HS-5 (cell line): Measurements from ENCODE around the gene METTL3.

Source experiments
- DNase-seq: peaks from one replicate; pipeline ENCODE4 v3.0.0-alpha.2; 2012; ENCODE audit warnings: low read depth

METTL3 gene

DNA sequence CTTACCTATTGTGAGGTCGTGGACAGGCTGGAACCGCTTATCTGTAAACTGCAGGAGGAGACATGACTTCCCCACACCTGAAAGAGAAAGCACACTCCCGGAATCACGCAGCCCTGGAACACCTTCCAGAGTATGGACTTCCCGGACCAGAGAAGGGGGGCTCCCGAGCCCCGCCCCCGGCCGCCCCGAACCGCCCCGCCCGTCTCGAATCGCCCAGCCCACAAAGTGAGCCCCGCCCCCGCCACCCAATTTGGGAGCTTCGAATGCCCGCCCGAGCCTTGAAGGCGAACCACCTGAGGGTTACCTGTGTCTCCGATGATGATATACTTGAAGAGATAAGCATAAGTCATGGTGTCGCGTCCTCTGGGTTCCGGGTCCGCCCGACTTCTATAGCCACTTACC is 34.6 kb downstream of the METTL3 start:
- no peak for DNase-seq

DNA sequence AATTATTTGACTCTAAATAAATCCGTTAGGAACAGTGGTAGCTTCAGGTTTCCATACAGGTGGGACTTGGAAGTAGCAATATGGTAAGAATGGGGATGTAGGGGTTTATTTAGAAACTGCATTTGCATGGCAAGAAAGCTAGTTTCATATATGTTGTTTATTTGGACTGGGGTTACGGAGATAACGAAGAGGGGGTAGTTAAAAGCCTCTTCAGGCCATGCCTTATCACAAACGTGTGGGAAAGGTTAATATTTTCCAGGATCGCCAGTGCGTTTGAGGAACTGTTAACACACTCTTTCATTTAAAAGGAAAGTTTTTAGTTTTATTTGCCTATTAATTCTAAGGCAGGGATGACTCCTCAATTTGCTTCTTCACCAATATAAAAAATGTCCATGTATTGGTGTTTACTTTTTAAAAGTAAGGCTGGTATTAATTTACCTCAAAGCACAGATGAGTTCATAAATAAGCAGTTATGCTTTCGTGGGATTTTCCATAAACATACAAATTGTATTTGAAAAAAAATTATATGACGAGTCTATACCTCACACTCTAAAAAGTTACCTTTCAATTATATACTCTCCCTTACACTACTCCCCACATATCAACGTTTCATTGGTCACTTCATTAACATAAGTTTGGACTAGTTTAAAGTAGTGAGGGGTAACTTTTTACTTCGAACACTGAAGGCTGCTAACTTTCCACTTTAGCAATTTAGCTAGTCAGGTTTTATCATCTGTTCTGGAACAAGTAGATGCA is 35.2 kb downstream of the METTL3 start:
- DNase-seq, result no peak

DNA sequence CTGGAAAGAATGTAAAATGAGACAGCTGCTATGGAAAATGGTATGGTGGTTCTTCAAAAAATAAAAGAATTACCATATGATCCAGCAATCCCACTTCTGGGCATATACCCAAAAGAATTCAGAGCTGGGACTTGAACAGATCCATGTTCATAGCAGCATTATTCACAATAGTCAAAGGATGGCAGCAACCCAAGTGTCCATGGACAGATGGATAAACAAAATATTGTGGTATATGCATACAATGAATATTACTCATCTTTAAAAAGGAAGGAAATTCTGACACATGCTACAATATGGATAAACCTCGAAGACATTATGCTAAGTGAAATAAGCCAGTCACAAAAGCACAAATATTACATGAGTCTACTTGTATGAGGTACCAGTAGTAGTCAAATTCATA is 43.5 kb downstream of the METTL3 start:
- DNase-seq, result peak; percentile 96

DNA sequence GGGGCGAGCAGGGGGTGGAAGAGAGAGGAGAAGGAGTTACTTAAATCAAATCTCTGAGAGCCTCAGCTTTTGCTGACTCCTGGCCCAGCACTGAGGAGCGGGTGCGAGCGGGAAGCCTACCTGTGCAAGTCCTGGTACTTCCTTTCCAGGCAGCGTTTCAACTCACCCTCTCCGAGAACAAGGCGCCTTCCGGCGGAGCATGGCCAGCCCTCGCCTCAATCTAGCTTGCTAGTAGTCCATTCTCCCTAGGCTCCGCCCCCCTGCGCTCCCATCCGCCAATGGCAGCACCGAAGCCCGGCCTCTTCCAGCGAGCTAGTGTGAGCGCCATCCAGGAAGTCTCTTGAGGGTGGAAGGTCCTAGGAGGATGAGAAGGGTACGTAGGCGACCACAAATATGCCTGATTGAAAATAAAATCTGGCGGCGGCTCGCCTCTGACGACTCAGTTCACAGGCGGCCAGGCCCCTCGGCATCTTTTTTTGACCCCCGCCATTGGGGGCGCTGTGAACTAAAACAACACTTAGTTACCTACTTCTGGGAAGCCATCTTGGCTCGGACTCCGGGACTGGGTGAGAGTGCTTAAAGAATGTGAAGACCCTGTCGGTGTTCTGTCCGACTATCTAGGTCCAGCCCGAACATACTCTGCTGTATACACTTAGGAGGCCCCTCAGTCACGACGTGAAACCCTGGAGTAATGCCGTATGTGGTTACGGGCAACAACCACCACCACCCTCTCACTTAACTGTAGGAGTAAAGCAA is 55.0 kb downstream of the METTL3 start, which contains the start of gene CHD8:
Gene CHD8 (minus strand): TSS at position 212 of the 756 bp plus-strand sequence. CDS start 24,480 bp downstream, outside the sequence.
- DNase-seq, result peak; percentile 98

DNA sequence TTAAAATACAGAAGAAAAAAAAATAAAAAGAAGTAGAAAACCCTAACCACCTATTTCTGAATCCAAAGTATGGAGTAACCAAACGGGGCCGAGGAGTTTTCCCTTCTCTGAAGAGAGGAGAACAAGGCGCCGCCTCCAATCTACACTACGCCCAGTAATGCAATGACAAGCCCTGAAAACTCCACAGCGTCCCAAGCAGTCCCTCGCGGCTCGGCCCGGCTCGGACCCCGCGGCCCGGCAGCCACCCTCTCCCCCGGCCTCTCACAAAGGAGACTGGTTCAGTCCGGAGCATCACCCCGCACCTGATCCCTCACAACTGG is 55.6 kb downstream of the METTL3 start:
- DNase-seq, result no peak

DNA sequence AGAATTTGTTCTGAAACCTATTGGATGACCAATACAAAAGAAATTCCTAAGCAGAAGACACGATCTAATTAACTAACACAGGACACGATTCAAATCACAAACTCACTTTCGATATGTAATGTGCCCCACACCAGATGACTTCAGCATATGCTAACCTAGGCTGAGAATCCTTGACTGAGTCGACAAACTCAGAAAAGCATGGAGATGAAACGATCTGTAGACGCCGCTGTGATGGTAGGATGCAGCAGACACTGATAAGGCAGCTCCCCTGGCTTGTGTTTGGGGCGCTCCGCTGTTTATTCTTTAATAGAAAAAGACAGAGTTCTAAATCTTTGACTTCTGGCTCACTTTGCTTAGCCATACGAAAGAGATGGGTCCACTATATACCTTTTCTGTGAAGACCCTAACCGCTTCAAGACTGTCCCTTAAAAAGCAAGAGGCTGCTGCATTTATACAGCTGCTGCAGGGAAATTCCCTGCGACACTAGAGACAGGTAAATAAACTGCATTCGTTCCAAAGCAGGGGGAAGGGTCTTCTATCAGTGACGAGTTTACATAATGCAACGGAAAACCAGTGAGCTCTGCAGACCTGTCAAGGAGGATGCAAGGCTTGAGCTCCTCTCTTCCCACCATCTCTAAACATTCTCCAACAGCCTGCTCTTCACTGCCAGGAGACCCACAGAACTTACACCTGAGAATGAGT is 56.1 kb downstream of the METTL3 start:
- DNase-seq, result no peak

DNA sequence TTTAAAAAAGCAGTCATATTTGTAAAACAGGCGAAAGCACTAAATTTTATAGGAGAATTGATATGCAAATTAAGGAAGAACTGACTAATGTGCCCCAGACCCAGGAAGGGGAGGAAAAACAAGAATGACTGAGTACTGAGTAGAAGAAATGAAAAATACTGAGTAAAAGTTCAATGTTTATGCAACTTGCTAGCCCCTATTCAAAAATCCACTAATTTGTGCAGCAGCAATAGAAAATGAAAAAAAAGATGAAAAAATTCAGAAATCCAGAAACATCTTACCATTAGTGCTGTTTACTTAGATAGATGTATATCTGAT is 61.3 kb downstream of the METTL3 start:
- no peak for DNase-seq
